GM12892 (cell line): ENCODE measurements around the gene ATXN2.

Source experiments
- POLR2A ChIP-seq: IDR thresholded peaks from 2 replicates; pipeline ENCODE4 v1.6.1; 2011; ENCODE audit warnings: low read depth, low read length, control low read depth
- POLR2AphosphoS5 ChIP-seq: IDR thresholded peaks from 2 replicates; pipeline ENCODE4 v1.6.1; 2011; ENCODE audit warnings: low read depth, low read length, control low read depth

- TF ChIP-seq POLR2A (no peak), POLR2AphosphoS5 (no peak)
Observed at GRCh38 chr12:111638556-111638955, 39.4 kb upstream of the ATXN2 start.
